GM13977 (cell line): ENCODE measurements around the gene RPL13.

Experiments used
- DNase-seq: peaks from one replicate; pipeline ENCODE4 v3.0.0; 2012; ENCODE audit warnings: low spot score
- CTCF ChIP-seq: IDR thresholded peaks from 2 replicates; pipeline ENCODE4 v1.5.1; 2012; ENCODE audit warnings: mild to moderate bottlenecking, control low read depth; ENCODE audit not compliant: insufficient read depth; ENCODE audit errors: extremely low read depth, missing control alignments
- in situ Hi-C: fragments of 300-500 bp; cut with MboI; formaldehyde crosslinking; loops from one replicate; pipeline ENCODE4 v1.12.0; 2022; ENCODE audit warnings: low sequenced_read_pairs, low pct_unique_long_range_greater_than_20kb, mixed read lengths, inconsistent platforms; ENCODE audit not compliant: unreplicated experiment

The RPL13 gene

GRCh38 chr16:89557690-89558490 is 2.6 kb upstream of the RPL13 start:
- no peak for TF ChIP-seq CTCF
- no peak for DNase-seq
- in situ Hi-C loops = no loop called here

DNA sequence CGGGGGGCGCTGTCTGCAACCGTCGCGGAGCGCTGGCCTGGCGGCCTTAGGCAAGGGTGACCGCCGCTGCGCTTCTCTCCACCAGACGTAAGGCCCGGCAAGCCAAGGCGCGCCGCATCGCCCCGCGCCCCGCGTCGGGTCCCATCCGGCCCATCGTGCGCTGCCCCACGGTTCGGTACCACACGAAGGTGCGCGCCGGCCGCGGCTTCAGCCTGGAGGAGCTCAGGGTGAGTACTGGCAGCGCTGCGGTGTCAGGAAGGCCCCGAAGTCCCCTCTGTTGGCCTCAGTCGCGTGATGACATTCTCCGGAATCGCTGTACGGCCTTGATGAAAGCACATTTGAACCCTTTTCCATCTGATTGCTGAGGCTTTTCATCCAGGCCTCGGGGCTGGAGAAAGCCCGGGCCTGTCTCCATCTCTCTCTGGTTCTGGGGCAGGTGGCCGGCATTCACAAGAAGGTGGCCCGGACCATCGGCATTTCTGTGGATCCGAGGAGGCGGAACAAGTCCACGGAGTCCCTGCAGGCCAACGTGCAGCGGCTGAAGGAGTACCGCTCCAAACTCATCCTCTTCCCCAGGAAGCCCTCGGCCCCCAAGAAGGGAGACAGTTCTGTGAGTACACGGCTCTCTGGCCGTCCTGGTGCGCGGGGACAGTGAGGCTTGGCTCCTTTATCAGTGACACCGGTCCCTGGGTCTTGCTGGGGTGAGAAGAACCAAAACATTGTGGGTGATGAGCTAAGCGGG is 831 bp downstream of the RPL13 start:
- in situ Hi-C loops = no loop called here
- DNase-seq = no peak
- peak; percentile 6 for TF ChIP-seq CTCF

DNA sequence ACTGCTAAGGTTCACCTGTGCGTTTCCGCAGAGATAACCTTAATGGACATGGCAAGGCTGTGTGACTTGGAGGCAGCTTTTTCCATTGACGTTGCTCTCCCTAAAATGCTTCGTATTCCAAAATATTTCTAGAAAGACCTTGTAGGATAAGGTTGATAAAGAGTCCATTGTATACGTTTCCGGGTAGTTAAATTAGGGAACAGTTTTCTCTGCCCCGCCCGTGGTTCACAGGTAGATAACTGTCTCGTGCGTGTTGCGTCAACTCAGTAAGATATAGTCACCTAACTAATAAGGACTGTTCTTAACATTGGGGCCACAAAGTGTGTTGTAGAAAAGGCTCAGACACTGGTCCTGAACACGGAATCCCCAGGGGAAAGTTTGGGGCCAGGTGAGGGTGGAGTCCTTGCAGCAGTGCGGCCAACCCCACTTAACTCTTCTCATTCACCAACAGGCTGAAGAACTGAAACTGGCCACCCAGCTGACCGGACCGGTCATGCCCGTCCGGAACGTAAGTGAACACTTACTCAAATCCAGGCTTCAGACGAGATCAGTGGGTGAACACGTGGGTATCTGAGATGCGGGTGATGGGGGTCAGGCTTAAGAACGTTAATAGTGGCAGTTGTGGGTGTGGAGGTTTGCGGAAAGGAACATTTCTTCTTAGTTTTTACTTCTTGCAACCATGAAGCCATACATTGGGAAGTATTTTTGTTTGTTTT is 1.6 kb downstream of the RPL13 start:
- DNase-seq = no peak
- in situ Hi-C loops = no loop called here
- no peak for TF ChIP-seq CTCF

- in situ Hi-C loops = no loop called here
- DNase-seq = no peak
- no peak for TF ChIP-seq CTCF
Measured at GRCh38 chr16:89562939-89563338, 2.5 kb downstream of the RPL13 start.

DNA sequence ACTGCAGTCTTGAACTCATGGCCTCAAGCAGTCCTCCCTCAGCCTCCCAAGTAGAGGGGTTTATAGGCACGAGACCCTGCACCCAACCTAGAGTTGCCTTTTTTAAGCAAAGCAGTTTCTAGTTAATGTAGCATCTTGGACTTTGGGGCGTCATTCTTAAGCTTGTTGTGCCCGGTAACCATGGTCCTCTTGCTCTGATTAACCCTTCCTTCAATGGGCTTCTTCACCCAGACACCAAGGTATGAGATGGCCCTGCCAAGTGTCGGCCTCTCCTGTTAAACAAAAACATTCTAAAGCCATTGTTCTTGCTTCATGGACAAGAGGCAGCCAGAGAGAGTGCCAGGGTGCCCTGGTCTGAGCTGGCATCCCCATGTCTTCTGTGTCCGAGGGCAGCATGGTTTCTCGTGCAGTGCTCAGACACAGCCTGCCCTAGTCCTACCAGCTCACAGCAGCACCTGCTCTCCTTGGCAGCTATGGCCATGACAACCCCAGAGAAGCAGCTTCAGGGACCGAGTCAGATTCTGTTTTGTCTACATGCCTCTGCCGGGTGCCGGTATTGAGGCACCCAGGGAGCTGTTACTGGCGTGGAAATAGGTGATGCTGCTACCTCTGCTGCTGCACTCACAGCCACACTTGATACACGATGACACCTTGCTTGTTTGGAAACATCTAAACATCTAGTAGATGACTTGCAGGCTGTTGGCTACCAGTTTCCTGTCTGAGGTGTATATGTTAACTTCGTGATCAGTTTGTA is 3.3 kb downstream of the RPL13 start:
- TF ChIP-seq CTCF = no peak
- in situ Hi-C loops = no loop called here

More for the DNA sequence above, 3.3 kb downstream of the RPL13 start:
- DNase-seq = no peak
